RWPE1 (cell line): ENCODE measurements around the gene GALNT8.

ENCODE experiments used
- CTCF ChIA-PET: fragments of 350-600 bp; sonication (Branson Sonifier 250); formaldehyde crosslinking; extraction: SDS; loops from one replicate; lab custom pipeline; 2021; lab: Yijun Ruan, JAX
- POLR2A ChIA-PET: fragments of 400-600 bp; formaldehyde crosslinking; extraction: SDS; loops from one replicate; lab custom pipeline; 2020; ENCODE audit warnings: antibody characterized with exemption; ENCODE audit not compliant: low non-redundant PET; lab: Yijun Ruan, JAX
- DNase-seq: peaks from one replicate; pipeline ENCODE4 v3.0.0; 2012; ENCODE audit warnings: low spot score
- H3K27ac ChIP-seq: fragments of 450-650 bp; 2 replicates; pipeline ENCODE4 v1.5.1; 2017
- TF ChIP-seq, protein P1 (sequence below): fragments of 450-650 bp; conservative IDR thresholded peaks from 2 replicates; pipeline ENCODE4 v1.5.1; 2017; ENCODE audit warnings: low read depth, mild to moderate bottlenecking

GALNT8 gene, protein sequence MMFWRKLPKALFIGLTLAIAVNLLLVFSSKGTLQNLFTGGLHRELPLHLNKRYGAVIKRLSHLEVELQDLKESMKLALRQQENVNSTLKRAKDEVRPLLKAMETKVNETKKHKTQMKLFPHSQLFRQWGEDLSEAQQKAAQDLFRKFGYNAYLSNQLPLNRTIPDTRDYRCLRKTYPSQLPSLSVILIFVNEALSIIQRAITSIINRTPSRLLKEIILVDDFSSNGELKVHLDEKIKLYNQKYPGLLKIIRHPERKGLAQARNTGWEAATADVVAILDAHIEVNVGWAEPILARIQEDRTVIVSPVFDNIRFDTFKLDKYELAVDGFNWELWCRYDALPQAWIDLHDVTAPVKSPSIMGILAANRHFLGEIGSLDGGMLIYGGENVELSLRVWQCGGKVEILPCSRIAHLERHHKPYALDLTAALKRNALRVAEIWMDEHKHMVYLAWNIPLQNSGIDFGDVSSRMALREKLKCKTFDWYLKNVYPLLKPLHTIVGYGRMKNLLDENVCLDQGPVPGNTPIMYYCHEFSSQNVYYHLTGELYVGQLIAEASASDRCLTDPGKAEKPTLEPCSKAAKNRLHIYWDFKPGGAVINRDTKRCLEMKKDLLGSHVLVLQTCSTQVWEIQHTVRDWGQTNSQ

DNA sequence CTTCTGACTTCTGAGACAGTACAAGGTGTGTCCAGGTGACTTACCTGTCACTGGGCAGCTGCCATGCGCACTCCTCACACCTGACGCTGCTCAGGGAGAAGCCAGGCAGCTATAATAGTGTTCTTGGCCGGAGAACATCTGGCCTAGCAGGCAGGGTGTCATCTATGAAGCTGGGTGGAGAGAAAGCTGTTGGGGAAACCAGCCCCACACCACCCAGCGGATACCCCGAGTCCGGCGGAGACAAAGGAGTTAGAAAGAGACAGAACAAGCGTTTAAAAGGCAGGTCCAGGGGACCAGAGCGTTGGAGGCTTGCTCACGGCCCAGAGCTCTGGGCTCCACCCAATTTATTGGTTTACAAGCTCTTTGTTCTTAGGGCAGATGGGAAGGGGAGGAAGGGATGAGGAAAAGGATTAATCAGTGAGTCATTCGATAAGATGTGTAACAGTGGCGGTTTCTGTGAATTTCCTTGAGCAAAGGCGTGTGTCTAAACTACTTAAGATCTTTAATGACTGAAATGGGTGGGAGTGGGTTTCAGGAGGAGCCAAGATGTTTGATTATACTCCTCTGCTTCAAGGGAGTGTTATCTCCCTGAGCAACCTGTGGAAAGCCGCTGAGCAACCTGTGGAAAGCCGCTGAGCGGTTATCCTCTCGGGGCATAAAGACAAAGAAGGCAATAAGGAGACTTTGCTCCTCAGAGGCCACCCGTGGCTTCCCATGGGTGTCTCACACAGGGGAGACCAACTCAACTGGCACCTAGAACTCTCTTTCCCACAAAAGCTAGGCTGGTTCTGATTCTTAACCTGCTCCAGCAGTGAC lies at the start of gene GALNT8:
TSS of gene GALNT8 (plus strand) at position 580 of the 816 bp plus-strand sequence. CDS start 278 bp downstream, outside the sequence.
- DNase-seq: no peak
- CTCF ChIA-PET: interaction anchor here (0.7 kb wide), 1 partner anchor 23 kb away, joined by 3 read pairs; no protein-coding TSS in a partner anchor
- no peak within 1 kb of the TSS for H3K27ac ChIP-seq
- TF ChIP-seq, protein P1, sequence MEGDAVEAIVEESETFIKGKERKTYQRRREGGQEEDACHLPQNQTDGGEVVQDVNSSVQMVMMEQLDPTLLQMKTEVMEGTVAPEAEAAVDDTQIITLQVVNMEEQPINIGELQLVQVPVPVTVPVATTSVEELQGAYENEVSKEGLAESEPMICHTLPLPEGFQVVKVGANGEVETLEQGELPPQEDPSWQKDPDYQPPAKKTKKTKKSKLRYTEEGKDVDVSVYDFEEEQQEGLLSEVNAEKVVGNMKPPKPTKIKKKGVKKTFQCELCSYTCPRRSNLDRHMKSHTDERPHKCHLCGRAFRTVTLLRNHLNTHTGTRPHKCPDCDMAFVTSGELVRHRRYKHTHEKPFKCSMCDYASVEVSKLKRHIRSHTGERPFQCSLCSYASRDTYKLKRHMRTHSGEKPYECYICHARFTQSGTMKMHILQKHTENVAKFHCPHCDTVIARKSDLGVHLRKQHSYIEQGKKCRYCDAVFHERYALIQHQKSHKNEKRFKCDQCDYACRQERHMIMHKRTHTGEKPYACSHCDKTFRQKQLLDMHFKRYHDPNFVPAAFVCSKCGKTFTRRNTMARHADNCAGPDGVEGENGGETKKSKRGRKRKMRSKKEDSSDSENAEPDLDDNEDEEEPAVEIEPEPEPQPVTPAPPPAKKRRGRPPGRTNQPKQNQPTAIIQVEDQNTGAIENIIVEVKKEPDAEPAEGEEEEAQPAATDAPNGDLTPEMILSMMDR: no peak
- POLR2A ChIA-PET: no interaction called here

DNA sequence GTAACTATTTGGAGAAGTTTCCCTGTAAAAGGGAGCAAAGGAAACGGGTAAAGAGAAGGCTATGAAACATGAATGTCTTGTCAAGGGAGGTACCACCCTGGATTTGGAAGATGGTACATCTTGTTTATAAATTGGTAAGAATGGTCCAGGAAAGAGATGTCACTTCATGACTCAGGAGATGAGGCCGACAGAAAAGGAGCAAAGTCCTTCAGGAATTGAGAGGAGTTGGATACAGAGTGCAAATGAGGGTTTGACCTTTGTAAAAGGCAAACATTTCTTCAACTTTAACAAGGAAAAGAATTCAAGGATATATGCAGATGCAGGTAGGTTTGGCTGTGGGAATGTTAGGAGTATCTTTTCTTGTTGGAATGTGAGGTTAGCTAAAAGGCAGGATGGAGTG lies 40.5 kb upstream of the GALNT8 start:
- no peak overlapping the region for H3K27ac ChIP-seq
- POLR2A ChIA-PET: no interaction called here
- TF ChIP-seq, protein P1: no peak
- CTCF ChIA-PET: no interaction called here
- no peak for DNase-seq

GRCh38 chr12:4681732-4682131 lies 38.5 kb upstream of the GALNT8 start:
- TF ChIP-seq, protein P1: no peak
- CTCF ChIA-PET: no interaction called here
- no peak overlapping the region for H3K27ac ChIP-seq
- DNase-seq: no peak
- POLR2A ChIA-PET: no interaction called here

DNA sequence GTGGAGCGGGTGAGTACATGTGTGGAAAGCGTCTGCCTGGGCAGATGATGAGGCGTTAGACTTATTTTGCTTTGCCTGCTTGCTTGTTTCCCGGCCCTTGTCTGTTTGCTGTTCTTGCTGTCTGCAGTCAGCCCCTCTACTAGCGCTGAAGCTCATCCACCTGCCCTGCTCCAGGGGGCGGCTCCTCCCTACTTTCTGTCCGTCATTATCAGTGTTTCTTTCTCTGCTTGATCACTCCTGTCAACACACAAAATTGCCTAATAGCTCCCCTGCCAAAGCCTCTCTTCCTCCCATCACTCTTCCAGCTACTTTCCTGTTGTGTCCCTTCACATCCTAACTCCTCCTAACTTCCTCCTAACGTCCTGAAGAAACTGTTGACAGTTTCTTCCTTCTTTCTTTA lies 34.9 kb upstream of the GALNT8 start:
- DNase-seq: no peak
- TF ChIP-seq, protein P1: no peak
- ChIA-PET CTCF (interaction anchor here (0.5 to 0.7 kb wide), 2 partner anchors 13 to 76 kb away, joined by 3 read pairs; no protein-coding TSS in a partner anchor), POLR2A (no interaction called here)
- no peak overlapping the region for H3K27ac ChIP-seq

- POLR2A ChIA-PET: no interaction called here
- TF ChIP-seq, protein P1: no peak
- H3K27ac ChIP-seq: no peak overlapping the region
- CTCF ChIA-PET: no interaction called here
- DNase-seq: no peak
Measured at GRCh38 chr12:4690760-4691159, 29.4 kb upstream of the GALNT8 start.

DNA sequence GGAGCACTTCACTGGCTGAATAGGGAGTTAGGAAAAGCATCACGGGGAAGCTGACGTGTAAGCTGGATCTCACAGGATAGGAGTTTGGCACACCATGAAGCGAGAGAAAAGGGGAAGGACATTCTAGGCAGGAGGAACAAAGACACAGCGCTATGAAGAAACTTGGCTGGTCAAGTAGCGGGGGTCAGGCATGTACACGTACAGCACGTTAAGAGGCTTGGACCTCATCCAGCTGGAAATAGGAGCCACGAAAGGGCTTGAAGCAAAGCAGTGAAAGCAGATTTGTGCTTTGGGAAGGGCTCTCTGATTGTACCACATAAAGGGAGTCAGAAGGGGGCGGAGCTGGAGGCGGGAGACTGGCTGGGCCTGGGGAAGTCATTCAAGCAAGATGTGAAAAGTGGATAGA lies 19.6 kb upstream of the GALNT8 start:
- ChIA-PET CTCF (interaction anchor here (0.6 kb wide), 1 partner anchor 1170 kb away, joined by 3 read pairs; no protein-coding TSS in a partner anchor), POLR2A (no interaction called here)
- TF ChIP-seq, protein P1: no peak
- DNase-seq: no peak
- H3K27ac ChIP-seq: no peak overlapping the region
